ENCODE results near the gene USP2.

USP2 gene

DNA sequence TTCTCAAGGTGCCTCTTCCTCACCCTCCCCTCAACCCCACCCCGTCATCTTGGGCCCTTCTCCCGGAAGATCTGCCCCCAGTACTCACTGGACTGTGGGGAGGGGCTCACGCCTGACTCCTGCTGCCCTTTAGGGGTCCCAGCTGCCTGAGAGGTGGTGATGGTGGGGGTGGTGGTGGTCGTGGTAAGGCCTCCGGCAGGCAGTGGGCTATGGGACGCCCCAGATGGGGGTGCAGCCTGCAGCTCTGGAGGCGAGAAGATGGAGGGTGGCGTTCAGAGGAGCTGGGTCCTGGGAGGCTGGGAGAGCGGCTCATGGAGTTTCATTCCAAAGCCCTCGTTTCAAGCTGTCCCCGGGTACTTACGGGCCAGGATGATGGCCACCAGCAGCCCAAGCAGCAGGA lies 35.8 kb downstream of the USP2 start:
- Histone ChIP-seq H3K27me3 (replicated peaks; ENCODE audit: control insufficient read depth, insufficient read depth, low read length) (peaks cover 2% of the 10 kb centered on the region), H3K4me3 (replicated peaks; ENCODE audit: low read depth, low read length) (no peak overlapping the region), H3K36me3 (ENCODE audit: control insufficient read depth, insufficient read depth, low read length) (no peaks in the 10 kb centered on the region)
- DNase-seq (ENCODE audit: extremely low read depth, insufficient read length), result no peak
- TF ChIP-seq, protein P1, sequence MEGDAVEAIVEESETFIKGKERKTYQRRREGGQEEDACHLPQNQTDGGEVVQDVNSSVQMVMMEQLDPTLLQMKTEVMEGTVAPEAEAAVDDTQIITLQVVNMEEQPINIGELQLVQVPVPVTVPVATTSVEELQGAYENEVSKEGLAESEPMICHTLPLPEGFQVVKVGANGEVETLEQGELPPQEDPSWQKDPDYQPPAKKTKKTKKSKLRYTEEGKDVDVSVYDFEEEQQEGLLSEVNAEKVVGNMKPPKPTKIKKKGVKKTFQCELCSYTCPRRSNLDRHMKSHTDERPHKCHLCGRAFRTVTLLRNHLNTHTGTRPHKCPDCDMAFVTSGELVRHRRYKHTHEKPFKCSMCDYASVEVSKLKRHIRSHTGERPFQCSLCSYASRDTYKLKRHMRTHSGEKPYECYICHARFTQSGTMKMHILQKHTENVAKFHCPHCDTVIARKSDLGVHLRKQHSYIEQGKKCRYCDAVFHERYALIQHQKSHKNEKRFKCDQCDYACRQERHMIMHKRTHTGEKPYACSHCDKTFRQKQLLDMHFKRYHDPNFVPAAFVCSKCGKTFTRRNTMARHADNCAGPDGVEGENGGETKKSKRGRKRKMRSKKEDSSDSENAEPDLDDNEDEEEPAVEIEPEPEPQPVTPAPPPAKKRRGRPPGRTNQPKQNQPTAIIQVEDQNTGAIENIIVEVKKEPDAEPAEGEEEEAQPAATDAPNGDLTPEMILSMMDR (IDR thresholded peaks at IDR 0.05; ENCODE audit: insufficient read depth, low read length, poor library complexity, severe bottlenecking), result no peak

DNA sequence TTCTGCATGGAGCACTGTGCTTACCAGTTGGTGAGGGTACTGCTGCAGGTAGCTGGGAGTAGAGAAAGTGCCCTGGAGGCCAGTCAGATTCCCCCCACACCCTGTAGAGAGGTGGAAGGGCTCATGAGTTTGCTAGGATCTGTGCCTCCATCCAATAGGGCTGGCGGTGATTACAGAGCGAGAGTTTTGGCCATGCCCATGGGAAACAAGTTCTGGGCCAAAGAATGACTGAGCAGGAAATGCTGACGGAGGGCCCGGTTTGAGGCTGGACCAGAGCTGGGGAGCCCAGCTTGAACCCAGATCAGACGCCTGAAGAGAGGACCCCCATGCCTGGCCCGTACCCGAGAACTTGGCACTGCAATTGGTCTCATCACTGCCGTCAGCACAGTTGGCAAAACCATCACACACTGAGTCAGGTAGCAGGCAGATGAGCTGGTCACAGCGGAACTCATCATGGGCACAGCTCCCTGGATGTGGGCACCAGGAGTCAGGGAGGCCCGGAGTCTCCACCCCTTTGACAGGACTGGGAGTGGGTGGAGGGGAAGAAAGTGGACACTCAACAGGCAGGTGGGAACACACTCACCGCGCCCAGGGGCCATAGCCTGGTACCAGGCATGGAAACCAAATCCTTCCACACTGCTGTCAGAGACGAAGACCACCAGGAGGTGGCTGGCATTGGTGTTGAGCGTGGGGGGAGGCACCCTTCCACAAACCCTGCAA lies 37.0 kb downstream of the USP2 start:
- DNase-seq (ENCODE audit: extremely low read depth, insufficient read length), result no peak
- TF ChIP-seq, protein P1 (IDR thresholded peaks at IDR 0.05; ENCODE audit: insufficient read depth, low read length, poor library complexity, severe bottlenecking), result no peak
- peaks cover 2% of the 10 kb centered on the region for H3K27me3 ChIP-seq (replicated peaks; ENCODE audit: control insufficient read depth, insufficient read depth, low read length)
- no peaks in the 10 kb centered on the region for H3K36me3 ChIP-seq (ENCODE audit: control insufficient read depth, insufficient read depth, low read length)
- H3K4me3 ChIP-seq (replicated peaks; ENCODE audit: low read depth, low read length), result no peak overlapping the region

- no peak for DNase-seq (ENCODE audit: extremely low read depth, insufficient read length)
- TF ChIP-seq, protein P1 (IDR thresholded peaks at IDR 0.05; ENCODE audit: insufficient read depth, low read length, poor library complexity, severe bottlenecking), result no peak
- Histone ChIP-seq H3K36me3 (ENCODE audit: control insufficient read depth, insufficient read depth, low read length) (no peaks in the 10 kb centered on the region), H3K4me3 (replicated peaks; ENCODE audit: low read depth, low read length) (no peak overlapping the region), H3K27me3 (replicated peaks; ENCODE audit: control insufficient read depth, insufficient read depth, low read length) (peaks cover 2% of the 10 kb centered on the region)
These were observed 37.8 kb downstream of the USP2 start for GRCh38 chr11:119343726-119344125.

GRCh38 chr11:119342362-119343130 lies 38.9 kb downstream of the USP2 start:
- H3K36me3 ChIP-seq (ENCODE audit: control insufficient read depth, insufficient read depth, low read length), result peaks cover under 1% of the 10 kb centered on the region; the same call in 1 of the 2 replicates
- DNase-seq (ENCODE audit: extremely low read depth, insufficient read length), result no peak
- TF ChIP-seq, protein P1 (IDR thresholded peaks at IDR 0.05; ENCODE audit: insufficient read depth, low read length, poor library complexity, severe bottlenecking), result no peak
- peaks cover 2% of the 10 kb centered on the region for H3K27me3 ChIP-seq (replicated peaks; ENCODE audit: control insufficient read depth, insufficient read depth, low read length)
- no peak overlapping the region for H3K4me3 ChIP-seq (replicated peaks; ENCODE audit: low read depth, low read length)

DNA sequence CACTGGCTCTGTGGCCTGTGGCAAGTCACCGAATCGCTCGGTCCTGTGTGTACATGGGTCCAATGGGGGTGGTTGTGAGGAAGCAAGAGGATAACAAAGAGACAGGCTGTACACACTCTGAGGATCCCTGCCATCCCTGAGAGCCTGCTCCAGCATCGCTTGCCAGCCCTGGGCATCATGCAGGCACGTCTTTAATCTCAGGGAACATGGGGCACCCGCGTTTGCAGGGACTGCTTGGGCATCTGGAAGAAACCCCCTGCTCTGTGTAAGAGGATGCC lies 39.5 kb downstream of the USP2 start:
- DNase-seq (ENCODE audit: extremely low read depth, insufficient read length), result no peak
- Histone ChIP-seq H3K4me3 (replicated peaks; ENCODE audit: low read depth, low read length) (no peak overlapping the region), H3K36me3 (ENCODE audit: control insufficient read depth, insufficient read depth, low read length) (peaks cover 2% of the 10 kb centered on the region; the same call in 1 of the 2 replicates), H3K27me3 (replicated peaks; ENCODE audit: control insufficient read depth, insufficient read depth, low read length) (peaks cover 2% of the 10 kb centered on the region)
- TF ChIP-seq, protein P1 (IDR thresholded peaks at IDR 0.05; ENCODE audit: insufficient read depth, low read length, poor library complexity, severe bottlenecking), result no peak

Measured in GM06990 (cell line).